Measurements from ENCODE around the gene SLC39A12.

Gene SLC39A12

DNA sequence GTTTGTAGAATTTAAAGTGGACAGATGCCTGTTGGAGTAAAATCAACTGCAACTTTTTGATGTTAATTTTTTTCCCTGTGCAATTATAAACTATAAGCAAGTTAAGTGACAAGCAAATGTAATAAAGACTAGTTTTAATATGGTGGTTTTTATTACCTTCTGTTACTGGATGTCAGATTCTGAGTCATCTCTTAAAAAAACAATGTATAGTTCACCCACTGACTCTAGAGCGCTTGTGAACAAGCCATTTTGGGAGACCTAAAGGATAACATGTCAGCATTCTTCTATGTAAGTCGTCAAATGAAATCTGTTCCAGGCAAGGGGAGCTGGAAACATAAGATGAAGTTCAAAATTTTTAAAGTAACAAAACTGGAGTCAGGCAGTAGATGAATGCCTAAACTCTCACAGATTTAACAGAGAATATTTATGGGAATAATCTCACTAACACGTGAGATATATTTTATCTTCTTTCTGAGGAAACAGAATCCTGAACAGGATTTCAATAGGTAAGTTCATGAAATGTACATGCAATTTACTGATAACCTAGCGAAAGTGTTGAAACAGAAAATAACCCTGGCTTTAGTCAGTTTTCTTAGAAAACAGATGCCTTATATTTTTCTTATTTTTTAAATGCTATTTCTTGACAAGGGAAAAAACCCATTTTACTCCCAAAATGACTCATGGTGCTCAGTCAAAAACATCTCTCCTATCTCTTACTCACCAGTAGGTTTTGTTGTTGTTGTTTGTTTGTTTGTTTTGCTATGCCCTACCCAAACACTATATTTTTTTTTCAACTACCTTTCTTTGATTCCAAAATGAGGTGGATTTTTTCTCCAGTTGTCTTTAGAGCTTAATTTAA lies 91.7 kb downstream of the SLC39A12 start:
- in situ Hi-C loops (cut with MboI; ENCODE audit: low sequenced_read_pairs), result no loop called here

GRCh38 chr10:18044976-18045720 lies 93.4 kb downstream of the SLC39A12 start:
- in situ Hi-C loops (cut with MboI; ENCODE audit: low sequenced_read_pairs), result no loop called here

GRCh38 chr10:18056583-18056982 lies 104.9 kb downstream of the SLC39A12 start:
- in situ Hi-C loops (cut with MboI; ENCODE audit: low sequenced_read_pairs), result no loop called here

DNA sequence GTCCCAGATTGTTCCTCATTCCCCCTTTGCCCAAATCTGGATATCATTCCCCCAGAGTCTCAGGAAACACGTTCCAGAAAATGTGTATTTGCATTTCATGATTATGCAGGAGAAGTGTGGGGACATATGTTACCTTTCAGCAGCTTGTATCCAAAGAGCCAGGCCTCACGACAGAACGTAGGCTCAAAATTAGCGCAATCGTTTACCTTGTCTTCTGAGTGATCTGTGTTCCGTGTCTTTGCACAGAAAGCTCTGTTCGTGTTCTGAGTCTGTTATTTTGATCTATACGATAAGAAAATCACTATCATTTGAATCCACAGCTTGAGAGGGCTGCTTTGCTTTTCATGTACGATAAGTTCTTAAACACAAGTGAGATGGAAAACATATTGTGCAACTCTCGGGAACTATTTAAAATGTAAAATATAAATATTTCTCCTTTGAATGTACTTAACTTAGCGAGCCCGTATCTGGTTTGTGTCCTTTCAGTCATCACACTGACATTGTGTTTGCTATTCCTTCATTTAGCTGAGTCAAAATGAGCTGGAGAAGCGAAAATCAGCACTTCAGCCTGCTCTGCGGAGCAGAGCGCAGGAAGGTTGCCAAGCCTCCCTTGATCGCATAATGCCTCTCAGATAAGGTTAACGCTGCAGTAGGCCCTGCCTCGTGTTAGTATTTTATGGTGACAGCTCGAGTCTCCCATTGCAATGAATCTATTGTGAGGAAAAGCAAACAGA lies 108.3 kb downstream of the SLC39A12 start:
- in situ Hi-C loops (cut with MboI; ENCODE audit: low sequenced_read_pairs), result no loop called here

DNA sequence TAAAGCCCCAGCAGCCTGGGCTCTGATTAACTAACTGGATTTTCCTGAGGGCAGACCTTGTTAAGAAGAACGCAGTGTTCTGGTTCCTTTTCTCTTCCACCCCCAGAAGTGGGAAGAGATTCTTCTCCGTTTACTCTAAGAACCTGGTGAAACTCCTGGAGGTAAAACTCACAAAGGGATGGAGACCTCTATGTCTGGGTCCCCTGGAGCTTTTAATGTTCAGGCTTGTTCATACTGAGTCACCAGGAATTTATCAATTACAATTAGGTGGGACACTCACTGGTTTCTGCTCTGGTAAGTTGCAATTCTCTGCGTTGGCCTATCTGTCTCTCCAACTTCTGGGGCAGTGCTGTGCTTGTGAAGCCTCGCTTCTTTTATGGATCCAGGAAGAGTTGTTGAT lies 115.2 kb downstream of the SLC39A12 start:
- in situ Hi-C loops (cut with MboI; ENCODE audit: low sequenced_read_pairs), result no loop called here

DNA sequence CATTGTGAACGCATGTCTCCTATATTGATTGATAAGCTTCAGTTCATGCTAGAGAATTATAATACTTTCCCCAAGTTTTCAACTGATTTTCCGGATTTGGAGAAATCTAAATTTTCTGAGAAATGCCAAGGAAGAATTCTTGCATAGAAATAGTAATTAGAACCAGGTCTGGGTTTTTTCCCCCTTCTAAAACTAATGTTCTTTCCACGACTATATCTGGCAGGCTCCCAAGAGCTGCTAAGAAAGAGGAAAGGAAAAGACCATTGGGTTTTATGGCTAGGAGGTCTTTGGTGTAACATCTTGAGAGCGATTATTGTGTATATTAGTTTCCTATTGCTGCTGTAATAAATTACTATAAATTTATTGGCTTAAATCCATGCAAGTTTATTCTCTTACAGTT lies 116.7 kb downstream of the SLC39A12 start:
- in situ Hi-C loops (cut with MboI; ENCODE audit: low sequenced_read_pairs), result no loop called here

GRCh38 chr10:18071591-18071990 lies 119.9 kb downstream of the SLC39A12 start:
- in situ Hi-C loops (cut with MboI; ENCODE audit: low sequenced_read_pairs), result no loop called here

- in situ Hi-C loops (cut with MboI; ENCODE audit: low sequenced_read_pairs), result no loop called here
These were observed 121.6 kb downstream of the SLC39A12 start for GRCh38 chr10:18073314-18073713.

GRCh38 chr10:18075881-18076280 lies 124.2 kb downstream of the SLC39A12 start:
- in situ Hi-C loops (cut with MboI; ENCODE audit: low sequenced_read_pairs), result no loop called here

- in situ Hi-C loops (cut with MboI; ENCODE audit: low sequenced_read_pairs), result no loop called here
These were observed 128.1 kb downstream of the SLC39A12 start for GRCh38 chr10:18079665-18080295.

- in situ Hi-C loops (cut with MboI; ENCODE audit: low sequenced_read_pairs), result no loop called here
These were observed 130.7 kb downstream of the SLC39A12 start for GRCh38 chr10:18082381-18082780.

DNA sequence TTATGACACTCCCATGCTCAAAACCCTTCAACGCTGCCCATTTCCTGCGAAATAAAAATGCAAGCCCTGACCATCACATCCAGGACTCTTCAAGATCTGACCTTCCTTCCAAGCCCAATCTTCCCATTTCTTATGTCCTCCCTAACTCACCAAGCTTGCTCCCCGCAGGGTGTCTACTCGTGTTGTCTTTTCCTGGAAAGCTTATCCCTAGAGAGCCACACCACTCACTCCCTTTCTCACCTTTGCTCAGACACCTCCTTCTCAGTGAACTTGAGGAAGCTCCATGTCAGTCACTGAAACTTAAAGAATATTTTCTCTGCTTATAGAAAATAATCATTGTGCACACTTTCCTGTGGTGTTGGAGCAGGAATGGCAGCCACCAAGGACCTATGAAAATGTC lies 134.1 kb downstream of the SLC39A12 start:
- in situ Hi-C loops (cut with MboI; ENCODE audit: low sequenced_read_pairs), result no loop called here

DNA sequence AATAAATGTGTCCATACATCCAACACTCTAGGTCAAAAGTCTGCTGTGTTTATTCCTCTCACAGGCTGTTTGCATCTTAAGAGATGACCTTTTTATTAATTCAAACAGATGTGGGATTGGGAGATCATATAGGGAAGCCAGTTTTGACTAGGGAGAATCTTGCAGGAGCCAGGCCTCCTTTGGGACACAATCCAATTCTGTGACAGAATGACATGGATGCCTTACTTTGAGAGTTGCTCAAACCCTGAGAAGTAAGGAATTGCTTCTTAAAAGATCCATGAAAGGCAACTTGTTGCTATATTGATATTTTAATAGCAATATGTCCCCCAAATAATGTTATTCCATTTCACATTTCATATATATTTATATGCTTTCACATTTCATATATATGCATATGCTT lies 135.0 kb downstream of the SLC39A12 start:
- in situ Hi-C loops (cut with MboI; ENCODE audit: low sequenced_read_pairs), result no loop called here

DNA sequence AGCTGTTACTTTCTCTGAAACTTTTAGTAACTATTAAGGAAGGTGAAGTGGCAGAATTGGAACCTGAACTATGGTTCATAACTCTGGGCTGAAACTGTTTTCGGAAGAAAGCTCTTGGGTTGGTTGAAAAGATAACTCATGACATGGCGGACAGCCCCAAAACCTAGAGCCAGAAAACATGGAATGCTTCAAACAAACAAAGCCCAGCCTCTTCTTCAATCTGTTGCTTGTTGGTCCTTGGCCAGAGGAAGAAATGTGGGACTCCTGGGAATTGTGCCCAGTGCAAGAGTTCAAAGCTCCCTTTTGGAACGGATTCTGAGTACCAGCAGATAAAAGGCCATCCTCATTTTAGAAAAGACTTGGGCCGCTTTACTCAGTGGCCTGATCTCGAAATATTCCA lies 135.6 kb downstream of the SLC39A12 start:
- in situ Hi-C loops (cut with MboI; ENCODE audit: low sequenced_read_pairs), result no loop called here
